NCI-H1092 (cell line): ENCODE measurements around the gene GPC6.
A peak's percentile ranks its signal among the peaks of the same experiment; 100 is the strongest.
"Not testable (repeated sequence)": the region's sequence is repeated elsewhere in the genome, so short reads cannot be mapped to it uniquely, and the experiment has no call there.

Experiments used
- DNase-seq: peaks from one replicate; lab custom pipeline; 2025; lab: John Stamatoyannopoulos, UW

GPC6 gene

DNA sequence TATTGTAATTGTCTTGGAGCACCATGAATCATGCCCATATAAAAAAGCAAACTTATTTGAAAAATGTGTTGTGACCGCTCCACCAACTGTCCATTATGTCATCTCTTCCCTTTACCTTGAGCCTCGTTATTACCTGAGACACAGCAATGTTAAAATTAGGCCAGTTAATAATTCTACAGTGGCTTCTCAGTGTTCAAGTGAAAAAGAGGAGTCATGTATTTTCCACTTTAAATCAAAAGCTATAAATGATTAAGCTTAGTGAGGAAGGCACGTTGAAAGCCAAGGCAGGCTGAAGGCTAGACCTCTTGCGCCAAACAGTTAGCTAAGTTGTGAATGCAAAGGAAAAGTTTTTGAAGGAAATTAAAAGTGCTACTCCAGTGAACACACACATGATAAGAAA lies 210.5 kb downstream of the GPC6 start:
- DNase-seq, result no peak

DNA sequence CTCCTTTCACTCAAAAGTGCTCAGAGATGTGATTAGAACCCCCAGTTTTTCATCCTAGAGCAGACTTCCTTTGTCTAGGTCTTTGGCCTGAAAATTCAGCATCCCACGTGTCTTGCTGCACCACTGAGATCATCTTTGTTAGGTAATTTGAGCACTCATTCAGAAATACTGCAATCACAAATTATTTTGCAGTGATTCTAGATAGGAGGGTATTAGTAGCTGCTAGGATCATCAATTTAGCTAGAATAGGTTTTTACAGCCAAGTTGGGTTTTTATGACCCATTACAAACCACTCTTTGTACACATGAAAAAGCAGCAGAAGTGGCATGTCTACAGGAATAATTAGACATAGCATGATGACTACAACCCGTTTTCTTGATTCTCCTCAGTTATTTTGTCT lies 219.6 kb downstream of the GPC6 start:
- no peak for DNase-seq

DNA sequence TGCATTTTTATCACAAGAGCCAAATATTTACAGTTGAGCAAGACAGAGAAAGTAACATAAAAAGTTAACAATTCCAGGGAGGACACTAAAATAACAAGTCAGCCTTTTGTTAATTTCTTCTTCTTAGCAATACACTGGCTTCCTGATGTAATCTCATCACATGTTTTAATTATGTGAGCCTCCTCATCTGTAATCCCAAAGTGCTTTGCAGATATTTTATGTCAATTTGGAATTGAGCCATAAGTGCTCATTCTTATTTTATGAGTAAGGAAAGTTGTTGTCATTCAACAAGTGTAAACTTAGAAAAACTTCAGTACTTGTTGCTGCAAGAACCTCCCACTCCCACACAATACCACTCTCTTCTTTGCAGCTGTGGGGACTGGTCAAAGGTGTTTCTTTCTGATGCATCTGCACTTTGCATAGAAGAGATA lies 223.6 kb downstream of the GPC6 start:
- DNase-seq, result no peak

DNA sequence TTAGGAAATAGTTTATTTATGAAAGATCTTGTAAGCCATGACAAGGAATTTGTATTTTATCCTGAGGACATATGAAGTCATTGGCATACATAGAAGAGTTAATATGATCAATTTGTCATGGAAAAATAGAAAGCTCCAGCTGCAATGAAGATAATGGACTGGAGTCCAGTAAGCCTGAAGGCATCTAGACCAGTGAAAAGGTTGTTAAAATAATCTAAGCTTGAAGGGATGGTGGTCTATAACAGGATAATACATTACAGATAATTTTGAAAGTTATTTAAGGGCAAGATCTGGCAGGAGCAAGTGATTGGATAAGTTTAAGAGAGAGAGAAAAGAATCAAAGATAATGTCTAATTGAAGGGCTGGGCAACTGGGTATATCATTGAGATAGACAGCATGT lies 224.2 kb downstream of the GPC6 start:
- DNase-seq, result no peak

DNA sequence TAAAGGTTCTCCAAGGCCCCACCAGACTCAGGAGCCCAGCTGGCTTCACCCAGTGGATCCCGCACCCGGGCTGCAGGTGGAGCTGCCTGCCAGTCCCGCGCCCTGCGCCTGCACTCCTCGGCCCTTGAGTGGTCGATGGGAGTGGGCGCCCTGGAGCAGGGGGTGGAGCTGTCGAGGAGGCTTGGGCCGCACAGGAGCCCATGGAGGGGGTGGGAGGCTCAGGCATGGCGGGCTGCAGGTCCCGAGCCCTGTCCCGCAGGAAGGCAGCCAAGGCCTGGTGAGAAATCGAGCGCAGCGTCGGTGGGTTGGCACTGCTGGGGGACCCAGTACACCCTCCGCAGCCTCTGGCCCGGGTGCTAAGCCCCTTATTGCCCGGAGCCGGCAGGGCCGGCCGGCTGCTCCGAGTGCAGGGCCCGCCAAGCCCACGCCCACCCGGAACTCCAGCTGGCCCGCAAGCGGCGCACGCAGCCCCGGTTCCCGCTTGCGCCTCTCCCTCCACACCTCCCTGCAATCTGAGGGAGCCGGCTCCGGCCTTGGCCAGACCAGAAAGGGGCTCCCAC lies 228.1 kb downstream of the GPC6 start:
- not testable (repeated sequence) for DNase-seq

DNA sequence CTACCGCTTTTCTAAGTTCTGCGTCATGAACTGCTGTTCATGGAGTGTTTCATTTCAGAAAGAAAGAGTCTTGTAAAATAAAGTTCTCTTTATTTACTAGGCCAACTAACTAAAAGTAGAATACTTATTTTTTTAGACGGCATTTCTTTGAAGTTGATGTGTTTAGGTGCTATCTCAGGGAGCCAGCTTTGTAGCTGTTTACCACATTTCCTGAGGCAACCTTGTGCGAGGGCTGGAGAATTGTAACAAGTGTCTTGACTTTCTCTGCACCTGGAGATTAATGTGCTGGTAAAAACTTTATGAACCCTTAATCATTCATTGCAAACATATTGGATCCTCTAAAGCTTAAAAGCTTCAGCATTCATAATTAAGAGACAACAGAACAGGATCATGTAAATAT lies 229.3 kb downstream of the GPC6 start:
- no peak for DNase-seq

DNA sequence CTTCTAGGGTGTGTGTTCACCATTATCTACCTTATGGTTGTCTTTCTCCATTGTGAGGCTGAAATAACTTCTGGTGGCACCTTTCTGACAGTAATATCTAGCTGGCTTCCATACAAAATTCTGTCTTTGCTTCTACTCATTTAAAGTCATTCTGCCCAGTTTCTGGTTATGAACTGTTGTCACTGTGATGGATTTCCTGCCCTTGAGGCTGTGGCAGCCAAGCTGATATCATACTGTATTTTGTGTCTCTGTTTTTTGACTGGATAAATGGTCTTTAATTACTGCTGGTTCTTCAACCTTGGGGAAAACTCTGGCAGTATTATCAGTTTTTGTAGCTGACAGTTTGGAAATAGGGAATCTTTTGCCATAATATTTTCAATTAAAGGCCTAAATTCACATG lies 233.4 kb downstream of the GPC6 start:
- DNase-seq, result no peak

DNA sequence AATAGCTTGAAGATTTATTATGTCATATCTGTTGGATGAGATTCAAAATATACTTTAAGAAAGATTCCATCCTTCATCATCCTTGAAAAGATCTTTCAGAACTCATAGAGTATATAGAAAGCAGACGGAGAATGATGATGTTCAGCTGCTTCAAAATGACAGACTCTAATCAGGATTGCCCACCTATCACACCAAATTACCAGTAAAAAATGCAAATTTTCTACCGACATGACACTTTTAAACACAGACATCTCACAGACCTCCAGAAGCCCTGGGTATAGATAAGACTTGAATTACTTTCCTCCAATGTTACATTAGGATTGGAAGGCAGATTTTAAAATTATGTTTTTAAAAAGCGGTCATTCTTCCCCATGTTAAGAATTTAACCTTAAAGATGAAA lies 235.5 kb downstream of the GPC6 start:
- DNase-seq, result no peak

DNA sequence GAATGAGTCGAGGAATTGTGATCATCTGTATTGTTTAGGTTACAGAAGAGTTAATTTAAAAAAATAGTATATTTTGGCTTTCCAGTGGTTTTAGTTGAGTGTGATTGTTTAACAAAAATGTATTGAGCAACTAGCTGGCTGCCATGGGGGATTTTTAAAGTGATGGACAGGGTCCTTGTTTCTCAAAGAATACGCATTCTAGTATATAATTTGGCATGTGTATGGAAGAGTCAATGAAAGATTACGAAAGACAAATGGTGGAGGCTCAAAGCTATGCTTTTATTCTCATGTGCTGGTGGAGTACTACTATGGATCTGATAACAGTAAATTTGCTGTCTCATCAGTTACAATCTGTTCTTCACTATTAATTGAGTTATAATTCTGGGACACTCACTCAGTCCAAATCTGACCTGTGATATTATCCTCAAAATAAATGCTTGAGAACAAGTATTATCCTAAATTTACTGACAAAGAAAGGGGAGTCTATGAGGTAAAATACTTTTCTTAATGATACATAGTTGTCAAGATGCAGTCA lies 240.0 kb downstream of the GPC6 start:
- no peak for DNase-seq

DNA sequence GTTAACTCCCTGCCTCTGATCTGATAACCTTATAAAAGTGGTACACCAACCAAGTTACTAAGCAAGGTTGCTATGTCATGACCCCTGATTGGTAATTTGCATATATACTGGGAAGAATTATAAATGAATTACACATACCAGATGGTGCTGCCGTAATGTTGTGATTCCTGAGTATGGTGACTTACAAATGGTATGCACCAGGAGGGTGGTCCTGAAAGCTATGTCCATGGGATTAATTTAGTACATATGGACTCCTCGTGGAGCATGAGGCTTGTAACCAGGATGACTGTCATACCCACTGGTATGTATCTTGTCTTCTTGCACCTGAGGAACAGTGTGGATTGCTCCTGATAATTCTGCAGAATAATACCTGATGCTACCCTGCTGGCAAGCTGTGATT lies 240.6 kb downstream of the GPC6 start:
- no peak for DNase-seq

DNA sequence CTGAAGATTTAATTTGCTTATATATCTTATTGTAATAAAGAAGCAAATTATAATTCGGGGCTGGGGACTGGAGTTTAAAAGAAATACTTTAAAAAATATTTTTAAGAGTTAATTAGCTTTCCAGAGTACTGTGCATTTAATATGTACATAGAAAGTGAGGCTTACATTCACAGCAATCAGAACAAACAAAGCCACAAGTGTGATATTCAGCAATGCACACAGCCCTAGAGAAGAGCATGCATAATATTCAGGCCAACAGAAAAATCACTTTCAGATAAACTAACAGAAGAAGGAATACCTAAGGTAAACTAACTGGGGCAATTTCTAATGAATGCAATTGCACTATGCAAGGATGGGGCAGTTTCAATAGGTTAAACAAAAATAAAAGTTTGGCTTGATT lies 241.8 kb downstream of the GPC6 start:
- DNase-seq, result no peak

DNA sequence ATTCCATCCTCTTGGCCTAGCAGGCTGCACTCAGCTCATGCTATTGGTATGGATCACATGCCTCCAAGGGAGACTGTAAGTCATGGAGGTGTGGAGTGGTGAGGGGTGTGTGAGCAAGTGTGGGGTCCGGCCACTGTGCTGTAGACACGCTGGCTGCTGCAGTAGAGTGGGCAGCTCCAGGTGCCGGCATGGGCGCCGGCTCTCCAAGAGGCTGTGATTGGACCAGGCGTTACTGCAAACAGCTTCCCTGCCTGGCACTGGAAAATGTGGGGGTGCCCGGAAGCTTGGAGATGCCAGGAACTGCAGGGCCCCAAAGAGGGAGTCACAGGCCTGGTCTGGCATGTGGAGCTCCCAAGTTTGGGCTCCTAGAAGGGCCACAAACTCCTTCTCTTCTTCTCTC lies 245.7 kb downstream of the GPC6 start:
- no peak for DNase-seq

DNA sequence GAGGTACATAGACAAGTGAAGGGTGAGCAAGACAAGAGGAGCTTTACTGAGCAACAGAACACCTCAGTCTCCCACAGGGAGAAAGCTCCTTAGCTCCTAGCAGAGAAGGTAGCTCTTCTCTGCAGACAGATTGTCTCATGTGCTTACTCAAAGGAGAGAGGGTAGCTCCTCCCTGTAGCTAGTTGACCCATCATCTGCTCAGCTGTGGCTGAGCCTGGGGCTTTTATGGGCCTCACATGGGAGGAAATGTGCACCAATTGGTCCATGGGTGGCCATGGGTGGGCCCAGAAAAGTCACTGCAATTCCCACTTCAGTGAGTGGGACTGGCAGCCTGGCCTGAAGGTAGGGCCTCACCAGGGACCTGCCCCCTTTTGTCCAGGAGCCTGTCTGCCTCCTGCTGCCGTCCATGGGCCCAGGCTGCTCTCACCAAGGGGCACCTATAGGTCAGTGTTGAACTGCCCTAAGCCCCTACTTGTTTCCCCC lies 246.2 kb downstream of the GPC6 start:
- DNase-seq, result no peak

DNA sequence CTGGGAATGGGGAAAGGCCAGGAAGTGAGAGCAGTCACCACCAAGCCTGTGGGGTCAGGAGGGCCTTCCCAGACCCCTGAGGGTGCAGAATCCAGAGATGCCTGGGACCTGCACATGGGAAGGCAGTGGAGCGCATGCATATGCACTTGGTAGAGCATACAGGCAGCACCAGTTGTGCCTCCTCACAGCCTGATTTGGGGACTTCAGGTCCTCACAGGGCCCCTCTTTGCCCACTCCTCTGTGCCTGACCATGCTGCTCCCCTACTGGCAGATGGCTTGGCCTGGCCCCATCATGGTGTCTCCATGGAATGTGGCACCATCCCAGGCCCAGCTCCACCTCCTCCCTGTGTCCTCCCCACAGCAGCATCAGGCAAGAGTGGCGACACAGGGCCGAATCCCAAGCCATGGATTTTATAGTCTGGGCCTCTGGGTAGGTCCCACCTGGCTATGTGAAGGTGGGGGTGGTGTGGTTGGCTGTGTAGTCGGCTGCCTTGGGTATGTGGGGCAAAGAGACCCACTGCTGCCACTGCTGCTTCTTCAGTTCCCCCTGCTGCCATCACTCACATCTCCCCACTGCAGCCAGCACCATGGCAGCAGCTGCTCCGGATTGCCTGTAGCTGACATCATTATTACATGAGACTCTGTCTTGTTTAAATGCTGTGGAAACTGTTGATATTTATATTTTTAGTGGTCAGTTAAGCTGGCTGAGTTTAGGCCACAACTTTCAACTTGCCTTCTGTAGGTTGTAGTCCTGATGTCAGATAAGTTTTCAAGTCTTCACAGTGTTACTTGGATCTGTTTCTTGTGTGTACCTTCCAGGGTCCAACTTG lies 247.0 kb downstream of the GPC6 start:
- no peak for DNase-seq

DNA sequence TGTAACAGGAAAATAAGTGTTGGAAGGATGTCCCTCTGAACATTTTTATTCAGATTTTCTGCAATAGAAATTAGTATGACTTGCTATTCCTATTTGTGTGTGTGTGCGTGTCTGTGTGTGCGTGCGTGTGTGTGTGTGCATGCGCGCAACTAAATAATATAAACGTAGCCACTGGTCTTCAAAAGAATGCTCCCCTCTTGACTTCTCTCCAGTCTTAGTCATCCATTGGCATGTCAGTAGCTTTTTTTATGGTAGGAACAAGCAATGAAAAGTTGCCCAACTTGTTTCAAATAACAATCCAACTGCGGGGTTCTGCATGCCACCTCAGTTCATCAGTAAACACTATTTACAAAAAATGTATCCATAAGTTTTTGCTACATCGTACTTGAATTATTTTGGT lies 249.6 kb downstream of the GPC6 start:
- no peak for DNase-seq

DNA sequence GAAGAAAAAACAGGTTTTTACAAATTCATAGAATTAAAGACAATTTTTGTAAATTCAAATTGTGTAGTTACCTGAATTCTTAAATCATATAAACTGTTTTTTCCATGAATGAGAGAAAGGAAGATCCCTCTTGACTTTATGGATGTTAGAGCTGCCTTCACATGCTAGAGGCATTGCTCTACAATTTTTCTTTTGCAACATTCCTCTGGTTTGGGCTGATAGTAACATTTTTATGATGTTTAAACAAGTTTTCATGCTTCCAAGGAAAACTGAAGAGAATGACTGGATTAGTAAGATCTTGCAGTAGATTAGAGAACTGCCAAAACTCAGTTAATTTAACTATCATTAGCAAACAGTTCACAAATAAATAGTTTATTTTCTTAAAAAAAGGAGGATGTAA lies 250.6 kb downstream of the GPC6 start:
- DNase-seq, result no peak

DNA sequence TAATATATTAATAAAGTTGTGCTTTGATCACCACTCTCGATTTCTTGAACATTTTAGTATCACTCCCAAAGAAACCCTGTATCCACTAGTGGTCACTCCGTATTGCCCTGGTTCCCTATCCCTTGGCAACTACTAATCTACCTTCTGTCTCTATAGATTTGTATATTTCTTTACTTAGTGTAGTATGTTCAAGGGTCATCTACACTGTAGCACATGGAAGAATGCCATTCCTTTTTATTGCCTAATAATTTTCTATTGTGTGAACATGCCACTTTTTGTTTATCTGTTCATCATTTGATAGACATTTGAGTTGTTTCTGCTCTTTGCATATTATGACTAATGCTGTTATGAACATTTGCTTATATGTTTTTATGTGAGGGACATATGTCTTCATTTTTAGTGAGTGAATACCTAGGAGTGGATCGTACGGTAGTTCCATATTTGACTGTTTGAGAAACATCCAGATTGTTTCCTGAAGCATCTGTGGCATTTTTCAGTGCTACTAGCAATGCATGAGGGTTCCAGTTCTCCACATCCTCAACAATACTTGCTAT lies 254.0 kb downstream of the GPC6 start:
- no peak for DNase-seq

DNA sequence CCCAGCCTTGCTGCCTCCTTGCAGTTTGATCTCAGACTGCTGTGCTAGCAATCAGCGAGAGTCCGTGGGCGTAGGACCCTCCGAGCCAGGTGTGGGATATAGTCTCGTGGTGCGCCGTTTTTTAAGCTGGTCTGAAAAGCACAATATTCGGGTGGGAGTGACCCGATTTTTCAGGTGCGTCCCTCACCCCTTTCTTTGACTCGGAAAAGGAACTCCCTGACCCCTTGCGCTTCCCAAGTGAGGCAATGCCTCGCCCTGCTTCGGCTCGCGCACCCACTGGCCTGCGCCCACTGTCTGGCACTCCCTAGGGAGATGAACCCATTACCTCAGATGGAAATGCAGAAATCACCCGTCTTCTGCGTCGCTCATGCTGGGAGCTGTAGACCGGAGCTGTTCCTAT lies 269.5 kb downstream of the GPC6 start:
- DNase-seq, result not testable (repeated sequence)

DNA sequence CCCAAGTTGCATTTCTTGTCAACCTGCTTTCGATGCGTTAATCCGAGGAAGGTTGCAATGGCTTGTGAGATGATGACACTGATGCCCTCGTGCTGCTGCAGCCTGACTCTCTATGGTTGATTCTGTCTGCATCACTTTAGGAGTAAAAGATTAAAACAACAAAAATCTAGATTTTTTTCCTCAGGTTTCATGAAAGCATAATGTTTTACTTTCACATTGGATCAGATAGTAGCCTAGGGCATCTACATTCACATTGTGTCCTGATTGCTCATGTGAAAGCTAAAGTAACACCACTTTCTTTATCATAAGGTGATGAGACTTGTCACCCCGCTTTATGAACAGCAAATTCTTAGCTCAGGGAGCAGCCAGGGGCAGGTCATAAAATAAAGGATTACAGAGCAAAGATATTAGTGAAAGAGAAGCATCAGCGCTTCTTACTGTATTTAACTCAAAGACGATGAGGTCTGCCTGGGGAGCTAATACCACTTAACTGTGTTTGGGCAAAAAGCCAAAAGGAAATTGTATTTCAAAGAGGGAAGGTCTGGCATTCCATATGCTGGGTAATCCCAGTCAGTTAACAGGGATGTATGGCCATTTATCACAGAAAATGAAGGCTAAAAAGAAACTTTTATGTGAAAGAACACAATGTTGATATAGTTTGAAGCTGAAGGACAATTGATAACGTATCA lies 270.5 kb downstream of the GPC6 start:
- DNase-seq, result peak; percentile 52

DNA sequence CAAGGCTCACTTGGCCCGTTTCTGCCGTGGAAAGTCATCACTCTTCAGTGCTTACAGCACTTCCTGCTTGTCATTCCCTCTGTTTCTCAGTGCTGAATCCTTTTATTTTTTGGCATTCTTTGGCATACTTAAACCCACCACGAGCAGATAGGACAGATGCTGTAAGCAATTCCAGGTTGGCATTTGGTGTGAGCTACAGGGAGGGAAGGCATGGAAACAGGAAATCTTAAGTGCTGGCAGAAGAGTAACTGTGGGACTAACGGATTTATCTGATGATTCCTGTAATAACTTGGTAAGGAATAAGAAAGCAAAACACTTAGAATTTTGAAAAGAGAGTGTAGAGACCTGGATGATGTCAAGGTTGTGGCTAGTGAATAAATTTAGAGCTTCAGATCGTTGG lies 273.4 kb downstream of the GPC6 start:
- DNase-seq, result no peak

DNA sequence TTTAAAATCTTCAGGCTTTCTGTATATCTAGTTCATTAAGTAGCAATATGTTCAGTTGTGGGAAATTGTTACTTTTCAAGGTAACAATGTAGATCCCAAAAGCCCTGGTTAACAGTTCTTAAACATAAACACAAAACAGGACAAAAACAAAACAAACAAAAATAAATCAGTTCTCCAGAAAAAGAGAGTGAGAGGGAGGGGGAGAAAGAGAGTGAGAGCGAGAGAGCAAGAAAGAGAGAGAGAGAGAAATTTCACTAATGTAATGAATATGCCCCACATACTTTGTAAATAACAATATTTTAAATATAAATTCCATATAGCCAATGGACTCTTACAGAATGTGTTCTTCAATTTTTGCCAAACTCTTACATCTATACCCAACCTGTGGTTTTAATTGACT lies 275.5 kb downstream of the GPC6 start:
- DNase-seq, result no peak

DNA sequence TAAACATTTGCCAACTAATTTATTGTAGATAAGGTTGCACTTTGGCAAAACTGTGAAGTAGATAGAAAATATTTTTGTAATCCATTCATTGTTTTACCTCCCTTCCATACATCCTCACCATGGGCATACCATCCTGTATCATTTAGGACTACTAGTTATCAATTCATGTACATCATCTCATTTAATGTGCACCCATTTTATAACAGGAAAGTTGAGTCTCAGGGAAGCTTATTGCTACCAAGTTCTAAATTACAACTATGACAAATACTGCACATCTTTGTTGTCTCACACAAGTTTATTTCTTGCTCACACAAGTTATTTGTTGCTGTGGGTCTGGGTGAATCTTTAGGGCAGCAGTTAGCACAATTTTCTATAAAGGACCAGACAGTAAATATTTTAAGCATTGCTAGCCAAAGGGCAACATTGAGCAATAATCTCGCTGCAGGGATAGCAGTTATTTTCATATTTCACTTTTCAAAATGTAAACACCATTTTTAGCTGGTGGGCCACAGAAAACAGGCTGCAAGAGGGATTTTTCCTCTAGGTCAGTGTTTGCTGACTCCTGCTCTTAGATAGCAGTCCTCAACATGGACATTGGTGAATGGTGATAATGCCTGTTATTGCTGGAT lies 276.5 kb downstream of the GPC6 start:
- no peak for DNase-seq
